Small intestine (tissue), 7 donors: ENCODE measurements around the gene CAMK2G. TPM values are rescaled to one million over a fixed set of nuclear protein-coding genes. Genes with fewer than 3 reads are reported as not detected.
"Not testable (repeated sequence)": the region's sequence is repeated elsewhere in the genome, so short reads cannot be mapped to it uniquely, and the experiment has no call there.

Experiments used
- DNase-seq, 2 donors: peaks; one replicate each; pipeline versions ENCODE4 v3.0.0 to v3.0.0-alpha.2; 2013
- FAIRE-seq: peaks from 2 replicates; lab custom pipeline; 2012; peaks lifted over from hg19 to GRCh38; lab: Jason Lieb, UNC
- H3K27ac ChIP-seq, 3 donors: one replicate each; pipeline ENCODE4 v1.5.1; 2013; ENCODE audit warnings: low read length in 2 of 3, mild to moderate bottlenecking in 2 of 3, control low read depth in 1 of 3, inconsistent platforms in 1 of 3, low read depth in 1 of 3, moderate library complexity in 1 of 3
- H3K27me3 ChIP-seq, 3 donors: one replicate each; pipeline ENCODE4 v1.6.1; 2013; ENCODE audit warnings: low read length in 3 of 3, inconsistent platforms in 1 of 3; ENCODE audit not compliant: control insufficient read depth in 3 of 3, insufficient read depth in 3 of 3
- H3K36me3 ChIP-seq, 3 donors: one replicate each; pipeline ENCODE4 v1.6.1; 2013; ENCODE audit warnings: low read length in 3 of 3, inconsistent platforms in 1 of 3, low read depth in 1 of 3, mild to moderate bottlenecking in 1 of 3, moderate library complexity in 1 of 3; ENCODE audit not compliant: control insufficient read depth in 3 of 3, insufficient read depth in 2 of 3
- H3K4me1 ChIP-seq, 3 donors: one replicate each; pipeline ENCODE4 v1.6.1; 2013; ENCODE audit warnings: low read length in 2 of 3, inconsistent platforms in 1 of 3, low read depth in 1 of 3, mild to moderate bottlenecking in 1 of 3, moderate library complexity in 1 of 3; ENCODE audit not compliant: control insufficient read depth in 3 of 3, insufficient read depth in 2 of 3
- H3K4me3 ChIP-seq, 3 donors: one replicate each; pipeline ENCODE4 v1.5.1; 2013; ENCODE audit warnings: low read length in 3 of 3, control low read depth in 1 of 3, inconsistent platforms in 1 of 3, low read depth in 1 of 3, mild to moderate bottlenecking in 1 of 3, moderate library complexity in 1 of 3
- H3K9me3 ChIP-seq, 2 donors: one replicate each; pipeline ENCODE4 v1.6.1; 2013; ENCODE audit warnings: low read depth in 1 of 2, low read length in 1 of 2; ENCODE audit not compliant: control insufficient read depth in 2 of 2, insufficient read depth in 1 of 2
- WGBS, 3 donors: extraction: QIAGEN DNeasy Blood & Tissue Kit; methylation state at CpG; one replicate each; pipeline ENCODE4 v1.1.7; 2013; 5-methylcytosine and 5-hydroxymethylcytosine counted together
- polyA plus RNA-seq, 4 donors: library from polyadenylated mRNA; stranded (reverse) in 3 of 4; unstranded in 1 of 4; fragments of 200-250 nt in 3 of 4; fragments of 120-200 nt in 1 of 4; gene quantifications; one replicate each; pipeline versions ENCODE4 v1.2.1 to v1.2.3, GENCODE V29; 2013
- donor health status: healthy with polysubstance abuse.
- donor health status: control.
- donor health status: control.
- donor health status: Bipolar disorder and iron deficiency.
- donor health status: healthy.

CAMK2G gene
- polyA plus RNA-seq, 4 donors = 33.1 to 74.9 (median 46.8) TPM

DNA sequence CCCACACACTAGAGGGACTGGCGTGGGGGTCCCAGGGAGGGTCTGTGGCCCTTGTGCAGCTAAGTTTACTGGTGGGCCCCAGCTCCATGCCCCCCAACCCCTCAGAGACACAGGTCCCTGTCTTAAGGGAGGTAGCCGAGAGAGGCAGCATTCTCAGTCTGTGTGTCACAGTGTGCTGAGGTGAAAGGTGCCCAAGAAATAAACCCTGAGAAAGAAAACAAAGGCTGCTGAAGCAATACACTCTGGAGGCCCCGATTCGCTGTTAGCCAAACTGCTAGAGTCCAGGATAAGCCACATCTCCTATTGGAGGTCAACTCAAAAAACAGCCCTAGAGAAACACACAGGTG lies 34.3 kb downstream of the CAMK2G start:
- Histone ChIP-seq H3K27me3 (no peaks in the 10 kb centered on the region), H3K9me3 (no peaks in the 10 kb centered on the region), H3K4me3 (no peak overlapping the region), H3K4me1 (no peaks in the 10 kb centered on the region), H3K36me3 (peaks cover 15 to 92% (median 35%) of the 10 kb centered on the region in 3 donors), H3K27ac (no peak overlapping the region)
- FAIRE-seq (no peak), DNase-seq (no peak)
- WGBS, 3 donors = 95 to 96% (median 96%) methylated on average over 4 of the region's 4 CpGs

DNA sequence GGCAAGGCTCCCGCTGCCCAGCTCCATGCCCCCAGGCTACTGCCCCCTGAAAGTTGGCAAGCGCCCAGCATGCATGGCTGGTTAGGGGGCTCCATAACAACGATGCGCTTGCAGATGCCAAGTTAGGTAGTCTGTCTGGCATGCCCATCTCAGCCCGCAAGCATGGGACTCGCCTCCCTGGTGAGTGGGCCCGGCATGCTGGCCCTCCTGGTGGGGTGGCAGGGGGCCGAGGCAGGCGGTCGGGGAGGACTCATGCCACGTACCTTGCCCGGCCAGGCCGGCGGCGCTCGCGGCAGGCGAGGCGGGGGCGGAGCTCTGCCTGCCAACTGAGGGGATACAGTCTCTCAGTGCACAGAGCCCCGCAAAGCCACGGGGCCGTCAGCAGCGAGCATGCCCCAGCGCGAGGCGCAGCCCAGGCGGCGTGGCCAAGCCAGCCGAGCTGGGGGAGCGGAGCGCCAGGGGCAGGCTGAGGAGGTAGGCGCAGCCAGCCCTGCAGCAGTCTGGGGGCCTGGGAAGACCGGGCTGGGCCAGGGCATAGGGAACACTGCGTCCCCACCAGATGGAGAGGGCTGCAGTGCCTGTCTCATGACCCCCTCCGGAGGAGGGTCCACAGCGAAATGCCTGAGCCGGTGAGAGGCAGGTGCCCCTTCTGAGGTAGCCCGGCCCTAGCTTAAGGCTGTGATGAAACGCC lies 34.9 kb downstream of the CAMK2G start:
- Histone ChIP-seq H3K4me1 (no peaks in the 10 kb centered on the region), H3K4me3 (no peak overlapping the region), H3K36me3 (peaks cover 15 to 91% (median 35%) of the 10 kb centered on the region in 3 donors), H3K27me3 (no peaks in the 10 kb centered on the region), H3K27ac (no peak overlapping the region), H3K9me3 (no peaks in the 10 kb centered on the region)
- DNase-seq (no peak), FAIRE-seq (no peak)
- 95 to 97% (median 96%) methylated on average over 35 to 40 of the region's 40 CpGs for WGBS, 3 donors

- 93 to 96% (median 94%) methylated on average over 8 of the region's 8 CpGs for WGBS, 3 donors
- Histone ChIP-seq H3K27me3 (no peaks in the 10 kb centered on the region), H3K4me3 (no peak overlapping the region), H3K36me3 (peaks cover 15 to 85% (median 35%) of the 10 kb centered on the region in 3 donors), H3K9me3 (no peaks in the 10 kb centered on the region), H3K4me1 (no peaks in the 10 kb centered on the region), H3K27ac (no peak overlapping the region)
- DNase-seq = no peak
- FAIRE-seq = no peak
Measured at GRCh38 chr10:73838827-73839226, 35.5 kb downstream of the CAMK2G start.

- Histone ChIP-seq H3K4me3 (no peak overlapping the region), H3K27ac (no peak overlapping the region), H3K36me3 (peaks cover 15 to 81% (median 33%) of the 10 kb centered on the region in 3 donors), H3K27me3 (no peaks in the 10 kb centered on the region), H3K4me1 (no peaks in the 10 kb centered on the region), H3K9me3 (no peaks in the 10 kb centered on the region)
- FAIRE-seq (no peak), DNase-seq (no peak)
- WGBS, 3 donors = 91 to 95% (median 91%) methylated on average over 3 of the region's 3 CpGs
Measured at GRCh38 chr10:73838008-73838567, 36.3 kb downstream of the CAMK2G start.

DNA sequence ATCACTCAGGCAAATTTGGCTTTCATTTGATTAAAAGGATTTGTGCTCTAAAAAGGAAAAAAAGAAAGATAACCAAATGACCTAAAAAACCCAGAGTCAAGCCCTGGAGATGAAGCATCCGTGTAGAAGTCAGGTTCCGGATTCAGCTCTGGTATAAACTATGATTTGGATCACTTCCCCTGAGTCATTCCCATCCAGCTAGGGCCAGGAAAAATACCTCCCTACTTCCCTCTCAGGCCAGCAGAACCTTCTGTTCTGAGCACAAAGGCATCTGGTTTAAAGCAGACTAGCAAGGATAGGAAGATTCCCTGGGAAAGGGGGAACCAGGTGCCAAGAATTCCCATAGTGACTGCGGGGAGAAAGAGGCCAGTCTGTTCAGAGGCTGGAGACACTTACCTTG lies 37.3 kb downstream of the CAMK2G start:
- H3K9me3 ChIP-seq = no peaks in the 10 kb centered on the region
- no peak for FAIRE-seq
- H3K4me3 ChIP-seq = no peak overlapping the region
- no peak overlapping the region for H3K27ac ChIP-seq
- H3K4me1 ChIP-seq = no peaks in the 10 kb centered on the region
- DNase-seq = no peak
- no peaks in the 10 kb centered on the region for H3K27me3 ChIP-seq
- peaks cover 13 to 78% (median 29%) of the 10 kb centered on the region in 3 donors for H3K36me3 ChIP-seq
- WGBS, 3 donors = 88 to 91% (median 90%) methylated on average over 3 of the region's 3 CpGs

- no peaks in the 10 kb centered on the region for H3K4me1 ChIP-seq
- WGBS, 3 donors = 94 to 98% (median 94%) methylated on average over 11 of the region's 11 CpGs
- no peaks in the 10 kb centered on the region for H3K27me3 ChIP-seq
- DNase-seq = no peak
- H3K27ac ChIP-seq = no peak overlapping the region
- H3K9me3 ChIP-seq = no peaks in the 10 kb centered on the region
- H3K4me3 ChIP-seq = no peak overlapping the region
- H3K36me3 ChIP-seq = peaks cover 8 to 74% (median 26%) of the 10 kb centered on the region in 3 donors
- no peak for FAIRE-seq
Measured at GRCh38 chr10:73836427-73836980, 37.9 kb downstream of the CAMK2G start.

- H3K27me3 ChIP-seq, H3K9me3 ChIP-seq, DNase-seq, H3K4me3 ChIP-seq, H3K27ac ChIP-seq, H3K4me1 ChIP-seq, FAIRE-seq: not testable (repeated sequence)
- 89 to 97% (median 91%) methylated on average over 7 of the region's 7 CpGs for WGBS, 3 donors
- peaks cover 5 to 53% (median 25%) of the 10 kb centered on the region in 3 donors for H3K36me3 ChIP-seq
Measured at GRCh38 chr10:73829090-73829489, 45.3 kb downstream of the CAMK2G start.

DNA sequence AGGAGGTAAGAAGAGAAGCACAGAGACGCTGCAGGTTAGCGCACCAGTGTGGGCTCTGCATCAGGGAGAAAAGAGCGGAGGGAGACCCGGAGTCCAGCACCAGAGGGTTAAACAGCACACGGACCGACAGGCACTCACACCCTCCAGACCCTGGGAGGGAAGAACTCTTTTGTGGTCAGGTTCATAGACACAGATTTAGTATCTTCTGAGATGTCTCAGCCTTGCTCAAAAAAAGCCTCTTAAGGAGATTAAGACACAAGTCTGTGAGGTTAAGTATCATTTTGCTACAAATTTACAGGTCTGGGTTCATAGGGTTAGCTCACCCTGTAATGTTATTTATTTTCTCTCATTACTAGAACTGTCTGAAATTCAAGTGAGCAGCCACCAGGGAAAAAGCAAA lies 46.2 kb downstream of the CAMK2G start:
- DNase-seq = no peak
- 94 to 97% (median 95%) methylated on average over 6 of the region's 6 CpGs for WGBS, 3 donors
- no peak overlapping the region for H3K27ac ChIP-seq
- H3K9me3 ChIP-seq = no peaks in the 10 kb centered on the region
- no peaks in the 10 kb centered on the region for H3K27me3 ChIP-seq
- FAIRE-seq = no peak
- H3K36me3 ChIP-seq = peaks cover 10 to 60% (median 28%) of the 10 kb centered on the region in 3 donors
- H3K4me3 ChIP-seq = no peak overlapping the region
- no peaks in the 10 kb centered on the region for H3K4me1 ChIP-seq
